Activated CD8-positive, alpha-beta memory T cell treated with anti-CD3 and anti-CD28 coated beads for 4 hours (primary cell): ENCODE results near the gene CCDC93.
"Not testable (repeated sequence)": the region's sequence is repeated elsewhere in the genome, so short reads cannot be mapped to it uniquely, and the experiment has no call there.

ENCODE experiments used
- DNase-seq, 2 donors: peaks; one replicate each; pipeline ENCODE4 v3.0.0-alpha.2; 2020; ENCODE audit warnings: low read depth in 2 of 2

Gene CCDC93

DNA sequence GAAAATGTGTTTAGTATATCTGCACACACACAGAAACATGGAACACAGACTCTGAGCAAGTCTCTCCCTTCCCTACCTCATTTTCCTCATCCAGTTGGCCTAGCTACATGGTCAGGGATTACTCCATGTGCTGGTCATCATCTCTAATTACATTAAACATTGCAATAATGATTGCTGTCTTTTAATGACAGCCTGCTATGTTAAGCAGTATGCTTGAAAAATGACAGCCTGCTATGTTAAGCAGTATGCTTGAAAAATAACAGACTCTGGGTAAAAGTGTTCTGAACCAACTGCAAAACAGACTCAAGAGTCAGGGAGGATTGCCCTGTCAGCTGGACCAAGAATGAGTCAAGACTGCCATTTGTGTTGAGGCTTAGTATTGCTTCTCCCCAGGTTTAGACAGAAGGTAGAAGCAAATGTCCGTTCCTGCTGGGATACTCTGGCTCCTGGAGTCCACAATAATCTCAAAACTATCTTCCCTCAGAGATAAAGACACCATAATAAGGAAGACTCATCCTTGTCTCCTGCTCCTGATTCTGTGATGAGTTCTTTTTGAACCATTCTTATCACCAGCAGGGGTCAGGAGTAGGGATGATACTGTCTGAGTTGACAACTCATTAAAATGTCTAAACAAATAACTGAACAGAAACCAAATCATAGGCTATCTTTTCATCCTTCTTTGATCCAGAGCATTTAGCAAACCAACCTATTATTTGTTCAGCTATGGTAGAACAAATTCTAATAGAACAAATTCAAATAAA, 57.7 kb downstream of the CCDC93 start:
- no peak for DNase-seq

- DNase-seq: no peak
Measured at GRCh38 chr2:117953231-117953630, 60.6 kb downstream of the CCDC93 start.

- no peak for DNase-seq
Measured at GRCh38 chr2:117952701-117953100, 61.2 kb downstream of the CCDC93 start.

DNA sequence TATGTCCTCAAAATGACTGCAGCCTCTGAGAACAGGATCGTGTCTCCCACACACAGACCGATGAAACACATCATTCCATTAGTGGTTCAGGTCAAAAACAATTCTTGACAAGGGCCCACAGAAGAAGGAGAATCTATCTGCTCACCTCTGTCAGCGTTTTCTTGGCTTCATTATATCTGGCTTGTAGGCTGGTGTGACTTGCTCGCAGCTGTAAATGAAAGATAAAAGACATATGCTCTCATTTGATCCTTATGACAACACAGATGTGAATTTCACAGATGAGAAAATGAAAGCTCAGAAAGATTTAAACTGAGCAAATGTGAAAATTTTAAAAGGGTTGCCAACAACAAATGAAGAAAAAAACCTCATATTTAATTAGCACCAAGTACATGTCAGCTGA, 61.6 kb downstream of the CCDC93 start:
- no peak for DNase-seq

DNA sequence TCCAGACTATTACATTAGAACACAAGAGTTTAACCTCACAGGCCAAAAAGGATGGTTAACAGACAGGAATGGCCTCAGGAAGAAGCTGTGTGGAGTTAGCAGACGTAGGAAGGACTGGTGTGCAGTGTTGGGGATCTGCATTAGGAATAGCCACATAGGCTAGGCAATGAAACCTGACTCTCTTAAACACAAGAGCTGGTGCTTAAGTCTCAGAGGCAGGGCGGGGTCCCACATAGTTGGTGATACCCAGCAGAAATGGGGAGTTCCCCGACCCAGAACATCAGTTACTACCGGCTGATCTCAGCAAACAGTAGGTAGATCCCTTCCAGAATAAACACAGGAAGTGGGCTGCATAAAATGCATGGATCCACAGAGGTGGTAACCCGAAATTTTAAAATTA, 64.1 kb downstream of the CCDC93 start:
- no peak for DNase-seq

DNA sequence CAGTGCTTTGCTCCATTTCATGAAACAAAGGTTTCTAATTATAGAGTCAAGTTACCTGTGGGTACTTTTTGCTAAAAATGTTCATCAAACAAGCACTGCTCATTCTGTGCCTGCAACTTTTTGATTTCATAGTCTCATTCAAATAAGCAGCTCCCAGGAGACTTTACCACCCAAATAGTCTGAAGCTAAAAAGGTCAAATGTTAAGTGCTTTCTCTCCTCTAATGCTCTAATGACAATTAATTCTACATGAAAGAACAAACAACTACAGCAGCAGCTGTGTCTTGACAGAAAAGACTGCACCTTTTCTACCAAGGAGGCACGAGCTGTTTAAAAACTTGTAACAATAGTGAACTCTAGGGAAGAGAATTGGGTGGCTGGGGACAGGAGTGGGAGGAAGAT, 65.3 kb downstream of the CCDC93 start:
- DNase-seq: no peak

DNA sequence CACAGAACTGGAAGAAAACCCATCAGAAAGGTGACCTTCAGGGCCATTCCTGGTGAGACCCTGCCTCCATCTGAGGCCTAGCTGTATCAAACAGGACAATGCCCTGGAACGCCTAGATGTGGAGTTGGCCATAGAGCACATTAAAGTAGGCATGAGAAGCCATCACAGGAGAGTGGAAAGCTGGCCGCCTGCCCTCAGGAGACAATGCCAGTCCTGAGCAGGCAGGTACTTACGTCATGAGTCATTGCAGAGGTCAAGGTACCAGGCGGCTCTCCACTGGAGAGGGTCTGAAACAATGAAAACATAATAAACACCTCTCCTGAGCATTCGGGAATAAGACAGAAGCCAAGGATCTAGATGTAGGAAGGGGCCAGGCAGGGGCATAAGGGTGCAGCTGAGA, 68.6 kb downstream of the CCDC93 start:
- DNase-seq: no peak

- DNase-seq: no peak
Measured at GRCh38 chr2:117944816-117945215, 69.1 kb downstream of the CCDC93 start.

DNA sequence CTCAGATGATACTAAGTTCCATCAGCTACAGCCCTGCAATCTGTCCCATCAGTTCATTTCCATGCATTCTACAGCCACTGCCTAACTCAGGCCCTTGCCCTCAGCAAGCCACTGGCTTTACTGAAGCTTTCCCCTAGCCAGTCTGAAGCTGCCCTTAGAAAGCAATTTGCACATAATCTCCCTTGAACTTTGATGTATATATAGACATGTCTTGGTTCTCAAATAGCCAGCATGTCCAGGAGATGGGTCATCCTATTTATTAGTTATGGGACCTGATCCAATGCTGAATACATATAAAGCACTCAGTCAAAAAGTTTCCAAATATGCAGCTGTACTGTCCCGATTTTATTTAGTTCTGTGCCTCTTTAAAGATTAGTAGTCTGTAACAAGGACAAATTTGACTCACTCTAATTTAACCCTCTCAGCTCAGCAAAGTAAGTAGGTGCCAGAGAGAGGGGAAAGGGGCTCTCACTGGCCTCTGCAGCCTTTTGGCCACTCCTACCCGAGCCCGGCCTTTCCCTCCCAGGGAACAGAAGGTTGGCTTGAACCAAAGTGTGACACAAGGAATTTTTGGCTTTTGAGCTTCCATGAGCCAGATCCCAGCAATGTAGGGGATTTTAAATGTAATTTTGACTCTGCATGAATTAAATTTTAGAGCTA, 70.7 kb downstream of the CCDC93 start:
- no peak for DNase-seq

- DNase-seq: no peak
Measured at GRCh38 chr2:117942551-117942950, 71.3 kb downstream of the CCDC93 start.

DNA sequence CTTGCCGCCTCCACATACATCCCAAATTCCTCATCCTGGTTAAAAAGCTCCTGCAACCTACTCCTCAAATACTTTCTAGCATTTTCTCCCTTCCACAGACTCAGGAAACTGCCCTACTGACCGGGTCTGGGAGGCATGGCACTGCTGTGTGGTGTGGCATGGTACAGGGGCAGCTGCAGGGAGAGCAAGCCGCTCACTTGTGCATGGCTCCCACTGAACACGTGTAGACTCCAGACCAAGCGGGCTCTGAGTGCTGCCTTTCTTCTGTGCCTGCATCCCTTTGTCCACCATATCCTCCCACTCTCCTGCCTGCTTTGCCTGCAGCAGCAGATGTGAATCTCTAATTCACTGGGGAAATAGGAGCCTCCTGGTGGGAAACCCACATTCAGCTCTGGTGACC, 72.2 kb downstream of the CCDC93 start:
- DNase-seq: no peak

DNA sequence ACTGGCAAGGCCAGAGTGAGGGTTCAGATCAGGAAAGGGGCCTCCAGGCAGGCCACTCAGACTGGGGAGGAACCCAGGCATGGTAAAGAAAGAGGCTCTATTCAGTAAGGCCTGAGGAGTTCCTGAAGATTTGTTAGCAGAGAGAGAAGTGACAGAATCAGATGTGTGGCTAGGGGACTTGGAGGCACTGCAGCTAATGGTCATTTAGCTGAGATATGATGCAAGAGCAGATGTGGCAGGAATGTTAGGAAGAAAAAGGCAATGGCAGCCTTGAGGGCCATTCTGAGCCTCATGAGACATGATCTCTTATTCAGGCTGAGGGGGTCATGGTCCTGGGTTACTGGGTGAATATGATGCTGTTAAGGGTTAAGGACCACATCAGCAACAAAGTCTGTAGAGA, 73.4 kb downstream of the CCDC93 start:
- no peak for DNase-seq

DNA sequence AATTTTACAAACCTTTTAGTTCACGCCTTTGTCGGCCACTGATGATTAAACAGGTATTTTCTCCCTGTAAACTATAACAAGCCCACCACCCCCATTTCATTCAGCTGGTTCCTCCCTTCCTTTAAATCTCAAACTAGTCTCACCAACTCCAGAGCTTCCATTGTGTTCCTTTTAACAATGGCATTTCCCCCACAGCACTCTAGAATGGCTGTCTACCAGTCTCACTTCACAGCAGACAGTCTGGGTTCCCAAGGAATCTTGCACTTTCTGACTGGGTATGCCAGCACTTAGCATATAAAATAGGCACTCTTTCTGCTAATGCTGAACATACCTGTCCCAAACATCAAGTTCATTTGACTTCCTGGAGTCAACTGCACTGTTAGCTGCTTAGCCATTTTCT, 75.3 kb downstream of the CCDC93 start:
- DNase-seq: no peak

DNA sequence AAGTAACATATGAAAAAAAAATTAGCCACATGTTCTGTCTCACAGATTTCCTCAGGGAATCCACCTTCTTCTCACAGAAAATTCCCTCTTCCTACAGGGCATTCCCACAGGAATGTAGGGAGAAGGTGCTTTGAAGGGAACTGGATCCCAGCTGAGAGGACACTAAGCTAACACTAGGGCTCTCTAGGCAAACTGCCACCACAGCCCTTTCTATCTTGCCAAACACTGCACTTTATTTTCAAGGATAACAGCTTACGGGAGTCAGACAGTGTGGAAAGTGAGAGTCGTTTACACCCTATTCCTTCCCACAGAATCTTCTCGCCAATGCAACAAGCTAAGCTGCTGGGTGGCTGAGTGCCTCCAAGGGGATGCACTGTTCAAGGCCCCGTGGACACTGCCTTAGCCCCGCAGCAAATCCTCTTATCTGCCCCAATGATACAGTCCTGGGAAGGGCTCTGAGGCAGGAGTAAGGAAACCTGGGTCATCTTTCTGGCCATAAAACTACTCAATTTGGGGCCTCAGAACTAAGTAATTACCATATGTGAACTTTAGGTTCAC, 76.9 kb downstream of the CCDC93 start:
- DNase-seq: no peak

DNA sequence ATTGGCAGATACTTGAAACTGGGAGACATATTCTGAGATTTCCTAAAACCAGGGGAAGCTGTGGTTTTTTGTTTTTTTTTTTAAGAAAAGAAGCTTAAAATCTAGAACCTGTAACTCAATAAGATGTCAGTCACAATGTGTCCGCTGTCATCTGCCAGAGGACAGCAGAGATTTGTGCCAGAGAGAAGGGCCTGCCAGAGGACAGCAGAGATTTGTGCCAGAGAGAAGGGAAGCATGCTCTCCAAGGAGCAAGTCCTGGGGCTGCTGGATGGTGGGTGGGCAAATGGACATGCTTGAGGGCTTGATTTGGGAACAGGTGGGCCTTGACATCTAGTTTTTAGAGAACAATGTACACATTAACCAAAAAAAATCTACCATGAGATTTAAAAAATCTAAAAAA, 77.9 kb downstream of the CCDC93 start:
- no peak for DNase-seq

DNA sequence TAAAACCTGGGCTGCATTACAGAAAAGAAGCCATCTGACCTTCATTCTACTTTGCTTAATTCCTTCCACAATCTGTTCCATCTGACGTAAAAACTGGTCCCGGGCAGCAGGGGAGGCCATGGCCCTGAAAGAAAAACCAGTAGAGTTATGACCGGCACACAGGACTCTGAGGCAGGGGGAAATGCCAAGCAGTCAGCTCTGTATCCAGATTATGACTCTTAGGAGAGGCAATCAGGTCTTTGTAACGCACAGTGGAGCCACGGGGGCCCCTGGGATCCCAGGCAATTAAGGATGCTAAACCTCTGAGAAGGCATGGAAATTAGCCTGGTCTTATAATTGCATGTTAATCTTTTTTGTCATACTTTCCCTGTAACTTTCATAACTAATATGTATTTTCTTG, 78.4 kb downstream of the CCDC93 start:
- no peak for DNase-seq

- no peak for DNase-seq
Measured at GRCh38 chr2:117933884-117934354, 80.0 kb downstream of the CCDC93 start.

DNA sequence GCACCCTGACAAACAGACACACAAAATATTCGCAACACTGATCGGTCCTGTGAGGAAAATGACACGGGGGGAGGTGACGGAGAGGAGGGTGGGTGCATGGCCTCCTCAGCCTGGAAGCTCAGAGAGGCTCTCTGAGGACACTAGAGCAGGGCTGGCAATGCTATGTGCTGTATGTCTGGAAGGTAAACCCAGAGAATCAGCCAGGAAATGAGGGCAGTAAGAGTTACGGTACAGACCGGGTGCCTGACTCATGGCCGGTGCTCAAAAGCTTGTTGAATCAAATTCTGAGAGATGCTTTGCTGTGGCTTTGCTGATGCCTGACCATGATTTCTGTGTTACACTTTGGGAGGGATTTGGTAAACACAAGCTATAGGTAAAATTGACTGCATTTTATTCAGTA, 81.9 kb downstream of the CCDC93 start:
- DNase-seq: no peak

GRCh38 chr2:117931266-117931665, 82.6 kb downstream of the CCDC93 start:
- no peak for DNase-seq

DNA sequence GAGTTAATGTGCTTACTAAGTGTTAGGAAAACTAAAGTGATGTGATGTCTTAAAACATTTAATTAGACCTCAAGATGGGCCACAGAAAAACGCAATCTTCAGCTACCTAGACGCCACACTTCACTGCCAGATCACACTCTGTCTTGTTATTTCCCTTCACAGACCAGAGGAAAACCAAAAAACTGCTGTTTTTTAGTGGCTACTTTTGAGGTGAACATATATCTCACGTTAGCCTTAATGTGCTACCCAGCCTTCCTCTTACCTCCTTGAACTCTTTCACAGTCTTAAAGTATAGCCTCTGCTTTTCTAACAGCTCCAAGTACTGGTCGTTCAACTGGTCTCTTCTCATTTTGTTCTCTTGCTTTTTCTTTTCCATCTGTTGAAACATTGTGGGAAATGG, 83.1 kb downstream of the CCDC93 start:
- no peak for DNase-seq

- DNase-seq: not testable (repeated sequence)
Measured at GRCh38 chr2:117923471-117923870, 90.4 kb downstream of the CCDC93 start.

DNA sequence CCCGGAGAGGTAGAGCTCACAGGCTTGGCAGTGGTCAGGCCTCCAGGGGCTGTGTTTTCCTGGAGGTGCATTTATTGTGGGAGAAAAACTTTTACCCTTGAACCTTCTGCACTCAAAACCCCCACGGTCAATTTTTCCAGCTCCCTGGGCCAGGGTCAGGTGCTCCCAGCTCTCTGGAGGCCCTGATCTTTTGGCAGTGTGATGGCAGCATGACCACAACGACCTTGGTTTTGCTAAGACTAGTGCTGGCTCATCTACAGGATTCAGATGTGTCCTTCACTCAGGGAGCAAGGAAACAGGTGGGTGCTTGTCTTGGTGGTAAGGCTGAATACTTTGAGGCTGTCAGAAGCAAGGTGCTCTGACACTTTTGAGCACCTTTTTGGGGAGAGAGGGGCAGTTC, 92.3 kb downstream of the CCDC93 start:
- DNase-seq: no peak

DNA sequence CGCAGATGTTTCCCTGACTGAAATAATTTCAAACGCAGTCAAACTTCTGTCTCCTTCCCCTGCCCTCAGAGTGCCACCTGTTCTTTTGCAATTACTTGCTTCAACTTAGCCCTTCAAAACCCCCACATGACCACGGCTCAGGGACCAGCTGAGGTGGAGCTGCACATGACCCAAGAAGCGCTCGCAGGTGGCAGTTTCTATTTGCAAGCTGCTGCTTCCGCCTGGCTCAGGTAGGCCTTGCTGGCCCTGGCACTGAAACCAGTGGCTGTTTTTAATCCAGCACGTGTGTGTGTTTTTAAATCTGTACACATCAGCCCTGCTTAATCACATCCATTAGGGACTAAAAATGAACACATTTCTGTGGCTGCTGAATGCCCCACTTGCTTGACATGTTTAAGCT, 95.3 kb downstream of the CCDC93 start:
- no peak for DNase-seq
